HG03439 (cell line): Measurements from ENCODE around the gene PIGZ.

Source experiments
- ATAC-seq: cut with Tn5 transposase; IDR thresholded peaks from one replicate; pipeline ENCODE4 v1.9.1; 2021; ENCODE audit warnings: mild to moderate bottlenecking, moderate library complexity; ENCODE audit not compliant: unreplicated experiment

The PIGZ gene

DNA sequence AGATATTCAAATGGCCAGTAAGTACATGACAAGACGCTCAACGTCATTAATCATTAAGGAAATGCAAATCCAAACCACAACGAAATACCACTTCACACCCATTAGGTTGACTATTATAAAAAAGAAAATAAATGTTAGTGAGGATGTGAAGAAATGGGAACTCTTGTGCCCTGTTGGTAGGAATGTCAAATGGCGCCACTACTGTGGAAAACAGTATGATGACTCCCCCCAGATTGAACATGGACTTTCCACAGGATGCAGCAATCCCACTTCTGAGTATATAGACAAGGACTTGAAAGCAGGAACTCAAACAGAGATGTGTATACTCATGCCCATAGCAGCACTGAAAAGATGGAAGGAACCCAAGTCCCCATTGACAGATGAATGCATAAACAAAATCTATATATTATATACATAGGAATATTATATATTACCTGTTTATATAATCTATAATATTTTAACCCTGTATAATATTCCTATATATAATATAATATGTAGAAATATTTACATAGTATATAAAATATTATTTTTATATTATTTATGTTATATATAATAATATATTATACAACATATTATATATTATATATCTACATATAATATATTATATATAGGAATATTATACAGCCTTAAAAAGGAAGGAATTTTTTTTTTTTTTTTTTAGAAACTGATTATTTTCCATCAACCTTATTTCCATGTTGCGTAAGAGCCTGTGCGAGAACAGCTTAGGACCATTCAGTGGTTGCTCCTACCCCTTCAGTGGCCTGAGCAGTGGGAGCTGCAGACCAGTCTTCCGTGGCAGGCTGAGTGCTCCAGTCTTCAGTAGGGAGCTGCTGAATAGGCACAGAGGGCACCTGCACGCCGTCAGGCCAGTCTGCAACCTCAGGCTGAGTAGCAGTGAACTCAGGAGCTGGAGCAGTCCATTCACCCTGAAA is 17.6 kb upstream of the PIGZ start:
- no peak for ATAC-seq

DNA sequence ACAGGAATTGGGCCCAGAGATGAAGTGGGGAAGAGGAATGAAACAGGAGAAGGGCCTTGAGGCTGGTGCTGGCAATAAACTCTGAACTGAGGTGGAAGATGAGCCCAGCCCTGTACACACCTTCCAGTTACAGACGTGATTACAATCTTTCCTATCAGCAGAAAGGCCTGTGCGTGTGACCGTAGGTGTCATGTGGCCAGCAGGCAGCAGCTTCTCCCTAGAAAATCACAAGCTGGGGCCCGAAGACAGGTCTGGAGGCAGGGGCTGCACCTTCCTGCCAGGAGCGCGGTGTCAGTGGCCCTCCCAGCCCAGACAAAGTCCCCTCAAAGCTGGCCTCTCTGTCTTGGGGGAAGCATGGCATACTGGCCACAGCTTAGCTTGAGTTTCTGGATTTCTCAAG is 16.7 kb upstream of the PIGZ start:
- ATAC-seq: no peak

DNA sequence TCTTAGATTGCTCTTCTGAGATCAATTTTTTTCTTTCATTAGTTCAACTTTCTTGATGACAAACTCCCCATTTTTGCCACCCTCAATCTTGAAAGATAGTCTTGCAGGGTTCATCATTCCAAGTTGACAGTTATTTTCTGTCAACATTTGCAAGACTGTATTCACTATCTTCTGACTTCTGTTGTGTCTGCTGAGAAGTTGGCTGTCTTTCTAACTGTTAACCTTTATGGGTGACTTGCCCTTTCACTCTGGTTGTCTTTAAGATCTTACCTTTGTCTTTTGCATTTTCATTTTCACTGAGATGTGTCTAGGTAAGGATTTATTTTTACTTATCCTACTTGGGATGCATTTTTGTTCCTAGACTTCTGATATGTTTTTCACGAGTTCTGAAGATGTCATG is 14.6 kb upstream of the PIGZ start:
- ATAC-seq: no peak

DNA sequence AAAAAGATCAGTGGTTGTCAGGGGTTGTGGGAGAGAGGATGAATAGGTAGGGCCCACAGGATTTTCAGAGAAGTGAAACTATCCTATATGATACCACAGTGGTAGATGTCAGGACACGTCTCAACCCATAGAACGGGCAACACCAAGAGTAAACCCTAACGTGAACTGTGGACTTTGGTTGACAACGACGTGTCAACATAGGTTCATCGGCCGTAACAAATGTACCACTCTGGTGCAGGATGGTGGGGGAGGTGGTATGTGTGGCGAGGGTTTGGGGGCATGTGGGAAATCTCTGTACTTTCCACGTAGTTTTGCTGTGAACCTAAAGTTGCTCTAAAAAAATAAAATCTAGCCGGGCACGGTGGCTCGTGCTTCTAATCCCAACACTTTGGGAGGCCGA is 13.0 kb upstream of the PIGZ start:
- ATAC-seq: no peak

DNA sequence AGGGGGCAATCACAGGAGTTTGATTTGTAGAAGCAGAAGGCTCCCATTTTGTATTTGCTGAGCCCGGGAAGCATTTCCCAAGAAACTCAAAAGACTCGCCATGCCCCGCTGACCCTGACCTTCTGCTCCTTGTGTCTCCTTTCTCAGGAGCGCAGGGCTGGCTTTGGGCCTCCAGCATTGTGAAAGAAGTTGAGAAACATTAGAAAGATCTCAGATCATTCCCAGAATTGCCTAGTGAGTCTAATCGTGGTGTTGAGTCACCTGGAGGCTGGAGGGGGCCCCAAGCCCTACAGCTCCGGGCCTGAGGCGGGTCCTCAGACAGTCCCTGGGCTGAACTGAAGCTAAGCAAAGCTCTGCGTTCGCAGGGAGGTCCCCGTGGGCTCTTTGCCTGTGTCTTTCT is 10.9 kb upstream of the PIGZ start:
- ATAC-seq: no peak

DNA sequence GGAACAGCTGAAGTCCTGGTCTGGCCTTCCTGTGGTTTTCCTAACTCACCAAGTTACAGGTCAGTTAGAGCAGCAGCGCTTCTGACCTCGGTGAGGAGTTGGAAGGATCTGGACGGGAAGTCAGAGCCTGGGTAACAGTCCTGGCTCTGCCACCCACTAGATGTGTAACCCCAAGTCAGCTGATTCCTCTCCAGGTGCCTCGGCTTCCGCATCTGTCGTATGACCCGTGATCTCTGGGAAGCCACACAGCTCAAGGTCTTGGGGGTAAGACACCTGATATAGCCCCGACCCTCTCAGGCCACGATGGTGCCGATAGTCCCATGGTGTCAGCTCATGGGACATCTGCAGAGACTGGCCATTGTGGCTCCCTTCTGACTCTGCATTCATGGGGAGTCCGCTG is 8.3 kb upstream of the PIGZ start:
- no peak for ATAC-seq

DNA sequence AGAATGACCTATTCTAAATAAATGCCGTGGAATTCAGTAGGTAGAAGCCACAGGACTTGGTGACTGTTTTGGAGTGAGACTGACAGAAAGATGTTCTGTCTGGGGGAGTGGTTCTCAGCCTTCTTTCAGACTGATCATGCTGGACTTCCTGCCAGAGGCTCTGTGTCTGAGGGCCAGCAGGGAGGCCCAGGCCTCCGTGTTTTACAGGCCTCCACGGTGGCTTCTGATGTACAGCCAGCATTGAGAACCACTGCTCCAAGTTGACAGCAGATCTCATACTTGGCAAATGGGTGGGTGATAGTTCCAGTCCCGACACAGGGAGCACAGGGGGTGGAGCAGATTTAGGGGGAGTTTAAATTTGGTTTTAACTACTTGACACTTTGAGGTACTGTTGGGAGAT is 6.7 kb upstream of the PIGZ start:
- no peak for ATAC-seq

DNA sequence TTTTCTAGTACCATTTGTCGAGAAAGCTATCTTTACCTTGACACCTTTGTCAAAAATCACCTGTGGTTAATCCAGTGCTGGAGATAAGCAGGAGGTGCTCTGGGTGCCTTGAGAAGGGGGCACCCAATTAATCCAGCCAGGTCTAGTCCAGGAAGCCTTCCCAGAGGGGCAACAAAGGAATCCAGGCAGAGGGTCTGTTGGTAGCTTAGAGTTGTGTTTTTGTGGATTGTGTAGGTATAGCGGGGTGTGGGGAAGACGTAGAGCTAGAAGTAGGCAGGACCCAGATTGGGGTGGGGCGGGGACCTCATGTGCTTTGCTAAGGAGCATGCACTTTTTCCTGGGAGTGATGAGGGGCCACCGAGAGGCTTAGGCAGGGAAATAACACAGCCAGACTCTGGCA is 6.0 kb upstream of the PIGZ start:
- ATAC-seq: no peak

DNA sequence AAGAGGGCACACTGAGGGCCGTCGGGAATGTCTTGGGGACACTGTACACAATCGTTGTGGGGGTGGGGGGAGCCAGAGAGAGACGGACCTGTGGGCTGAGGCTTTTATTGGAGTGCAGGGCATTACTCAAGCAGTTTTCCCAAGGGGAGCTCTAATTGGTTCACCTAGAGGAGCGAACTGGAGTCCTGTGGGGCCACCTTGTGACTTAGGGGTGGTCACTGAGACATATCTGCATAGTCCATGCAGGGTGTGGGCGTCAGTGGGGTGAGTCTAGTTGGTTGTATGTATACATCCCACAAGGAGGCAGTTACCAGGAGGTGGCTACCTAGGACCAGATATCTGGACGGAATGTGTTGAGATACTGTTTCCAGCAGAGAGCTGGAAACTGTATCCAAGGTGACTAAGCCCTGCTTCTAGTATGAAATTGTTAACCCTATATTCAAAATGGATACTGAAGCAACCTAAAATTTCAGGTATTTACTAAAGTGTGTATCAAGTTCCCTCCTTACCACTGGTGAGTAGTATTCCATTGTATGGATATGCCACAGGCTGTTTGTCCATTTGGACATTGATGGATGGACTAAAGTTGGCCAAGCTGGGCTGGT is 2.6 kb upstream of the PIGZ start:
- no peak for ATAC-seq

DNA sequence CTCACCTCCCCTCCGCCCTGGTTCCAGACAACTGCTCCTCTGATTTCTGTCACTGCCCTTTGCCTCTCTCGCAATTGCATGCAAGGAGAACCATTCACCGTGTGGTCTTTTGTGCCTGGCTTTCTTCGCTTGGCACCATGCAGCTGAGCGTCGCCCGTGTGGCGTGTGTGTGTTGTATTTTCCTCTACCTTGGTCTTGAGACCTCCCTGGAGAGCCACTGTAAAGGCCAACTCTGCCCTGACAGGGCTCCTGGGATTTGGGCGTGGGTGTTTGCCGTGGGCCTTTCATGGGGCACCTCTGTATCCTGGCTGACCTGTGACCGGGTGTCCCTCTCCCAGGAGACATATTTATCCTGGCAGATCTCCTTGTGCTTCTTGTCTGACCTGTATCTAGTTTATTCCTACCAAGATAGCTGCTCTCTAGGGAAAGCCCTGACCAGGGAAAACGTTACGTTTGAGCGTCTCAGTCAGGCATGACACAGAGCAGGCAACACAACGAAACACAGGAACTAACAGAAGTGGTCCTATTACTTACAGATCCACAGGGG is 2.0 kb upstream of the PIGZ start:
- ATAC-seq: no peak

DNA sequence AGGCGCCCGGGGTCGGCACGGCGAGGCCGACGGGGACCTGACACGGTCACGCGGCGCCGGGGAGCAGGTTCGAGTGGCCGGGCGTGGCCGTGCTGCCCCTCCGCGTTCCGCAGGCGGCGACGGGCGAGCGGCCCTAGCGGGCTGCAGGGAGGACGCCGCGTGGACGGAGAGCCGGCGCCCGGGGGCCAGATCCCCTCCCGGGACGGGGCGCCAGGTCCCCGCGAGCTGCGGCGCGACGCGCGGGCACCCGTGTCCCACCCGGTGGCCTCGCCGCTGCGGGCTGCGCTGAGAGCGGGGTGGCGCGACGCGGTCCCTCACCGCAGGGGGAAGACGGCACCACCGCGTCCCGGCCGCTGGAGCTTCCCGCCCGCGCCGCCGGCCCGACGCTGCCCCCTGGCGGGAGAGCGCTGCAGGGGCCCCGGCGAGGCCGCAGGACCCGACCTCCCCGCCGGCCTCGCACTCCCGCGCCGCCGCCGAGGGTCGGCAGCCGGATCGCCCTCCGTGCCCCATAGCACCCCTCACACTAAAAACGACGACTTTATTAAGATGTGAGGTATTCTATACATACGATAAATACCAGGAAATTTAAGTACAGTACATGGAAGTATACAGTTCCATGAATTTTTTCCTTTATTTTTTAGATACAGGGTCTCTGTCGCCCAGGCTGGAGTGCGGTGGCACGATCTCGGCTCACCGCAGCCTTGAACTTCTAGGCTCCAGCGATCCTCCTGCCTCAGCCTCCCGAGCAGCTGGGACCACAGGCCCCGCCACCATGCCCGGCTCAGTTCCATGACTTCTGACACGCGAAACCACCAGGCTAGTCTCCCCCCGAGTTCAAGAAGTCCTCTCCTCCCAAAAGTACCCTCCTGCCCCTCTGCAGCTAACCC is 1.3 kb upstream of the PIGZ start:
- peak; percentile 59 for ATAC-seq

DNA sequence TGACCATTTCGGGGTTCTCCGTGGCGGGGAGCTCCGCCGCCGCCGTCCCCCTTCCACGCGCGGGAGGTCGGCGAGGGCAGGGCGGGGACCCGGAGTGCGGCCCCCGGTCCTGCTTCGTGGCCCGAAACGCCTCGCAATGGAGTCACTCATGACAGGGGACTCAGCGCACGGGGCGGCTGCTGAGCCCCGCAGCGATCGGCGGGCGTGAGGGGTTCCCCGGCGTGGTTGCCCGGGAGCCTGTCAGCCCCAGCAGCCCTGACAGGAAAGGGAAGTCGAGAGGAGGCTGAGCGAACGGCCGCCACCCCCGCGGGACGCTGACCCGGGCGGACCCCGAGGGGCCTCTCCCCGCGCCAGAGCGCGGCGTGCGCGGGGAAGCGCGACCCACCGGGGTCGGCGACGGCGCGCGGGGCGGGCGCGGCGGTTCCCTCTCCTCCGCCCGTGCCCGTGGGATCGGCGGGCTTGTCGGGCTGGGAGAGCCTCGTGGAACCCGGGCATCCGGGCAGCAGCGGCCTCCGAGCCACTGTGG is 564 bp upstream of the PIGZ start:
- peak; percentile 52 for ATAC-seq

DNA sequence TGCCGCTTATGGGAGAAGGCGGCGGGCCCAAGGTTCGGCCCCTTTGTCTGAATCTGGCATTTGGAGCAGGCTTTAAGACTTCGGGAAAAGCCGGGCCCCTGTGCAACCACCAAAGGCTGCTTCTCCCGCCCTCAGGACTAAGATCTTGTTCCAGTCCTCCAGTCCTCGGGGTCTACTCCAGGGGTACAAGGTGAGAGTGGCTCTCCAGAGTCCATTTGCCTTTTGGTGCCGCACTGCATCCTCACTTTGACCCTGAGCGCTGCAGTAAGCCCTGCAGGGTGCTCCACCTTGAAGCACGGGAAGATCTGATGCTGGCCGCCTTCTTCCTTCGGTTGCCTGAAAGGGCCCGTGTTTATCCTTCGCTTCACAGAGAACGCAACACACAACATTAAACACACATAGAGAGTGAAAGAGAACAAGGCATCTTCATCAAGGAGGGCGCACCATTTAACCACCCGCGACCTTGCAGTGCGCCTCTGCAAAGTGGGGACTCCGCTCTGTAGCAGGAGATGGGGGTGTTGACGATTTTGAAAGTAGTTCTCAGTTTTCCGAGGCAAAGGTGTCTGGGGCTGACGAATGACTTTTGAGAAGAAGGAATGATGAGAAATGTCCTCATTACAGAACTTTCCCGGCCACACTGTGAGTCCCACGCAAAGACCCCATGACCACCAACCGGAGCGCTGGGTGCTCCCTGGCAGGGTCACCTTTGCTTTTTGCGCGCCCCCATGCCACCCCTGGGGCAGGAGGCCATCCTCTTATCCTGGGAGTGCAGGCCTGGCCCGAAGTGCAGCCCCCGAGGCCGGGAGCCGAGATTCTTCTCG is 1.0 kb downstream of the PIGZ start:
- no peak for ATAC-seq

DNA sequence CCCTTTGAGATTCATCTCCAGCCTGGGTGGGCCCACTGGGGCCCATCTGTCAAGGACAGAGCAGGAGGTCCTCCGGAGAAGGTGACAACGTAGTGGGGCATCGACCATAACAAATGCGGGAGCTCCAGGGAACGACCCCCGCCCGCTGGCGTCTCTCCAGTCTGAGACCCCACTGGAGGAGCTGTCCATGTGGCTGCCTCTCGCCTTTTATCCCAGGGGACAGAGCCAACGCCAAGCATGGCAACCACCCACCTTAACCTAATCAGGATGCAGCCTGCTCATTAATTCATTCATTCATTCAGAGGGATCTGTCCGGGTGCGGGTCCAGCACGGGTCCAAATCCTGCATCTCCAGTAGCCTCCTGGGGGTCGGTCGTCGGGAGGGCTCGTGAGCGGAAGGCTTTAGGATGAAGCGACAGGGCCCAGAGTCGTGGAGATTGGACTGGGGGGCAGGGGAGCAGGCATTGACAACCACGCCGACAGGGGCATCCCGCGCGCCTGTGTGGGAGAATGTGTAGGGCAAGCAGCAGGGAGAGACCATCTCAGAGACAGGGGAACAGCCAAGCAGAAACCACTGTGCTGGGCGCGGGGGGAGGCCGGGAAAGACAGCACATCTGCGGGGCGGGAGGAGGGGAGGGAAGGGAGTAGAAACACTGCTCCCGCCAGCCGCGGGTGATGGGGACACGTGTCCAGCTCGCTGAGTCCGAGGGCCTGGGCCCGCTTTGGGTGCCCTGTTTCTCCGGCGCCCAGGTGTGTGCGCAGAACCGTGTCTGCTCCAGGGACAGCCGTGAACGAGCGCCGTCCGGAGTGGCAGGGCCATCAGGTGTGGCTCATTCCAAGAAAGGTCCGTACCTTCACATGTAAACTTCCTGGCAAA is 1.9 kb downstream of the PIGZ start:
- ATAC-seq: no peak

DNA sequence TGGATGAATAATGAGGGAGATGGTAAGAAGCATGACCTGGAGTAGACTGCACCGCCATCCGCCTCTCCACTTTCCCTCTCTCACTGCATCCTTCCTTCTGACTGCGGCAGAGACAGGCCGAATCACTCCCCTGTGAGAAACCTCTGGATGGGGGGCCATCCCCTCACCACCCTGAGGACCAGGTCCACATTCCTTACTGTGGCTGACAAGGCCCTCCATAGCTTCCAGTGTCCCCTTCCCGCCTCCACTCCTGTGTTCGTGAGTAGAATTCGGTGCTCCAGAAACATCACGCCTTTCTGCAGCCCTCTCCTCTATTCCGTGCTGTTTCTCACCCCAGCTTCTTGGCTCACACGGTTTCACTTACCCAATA is 2.8 kb downstream of the PIGZ start:
- ATAC-seq: no peak

DNA sequence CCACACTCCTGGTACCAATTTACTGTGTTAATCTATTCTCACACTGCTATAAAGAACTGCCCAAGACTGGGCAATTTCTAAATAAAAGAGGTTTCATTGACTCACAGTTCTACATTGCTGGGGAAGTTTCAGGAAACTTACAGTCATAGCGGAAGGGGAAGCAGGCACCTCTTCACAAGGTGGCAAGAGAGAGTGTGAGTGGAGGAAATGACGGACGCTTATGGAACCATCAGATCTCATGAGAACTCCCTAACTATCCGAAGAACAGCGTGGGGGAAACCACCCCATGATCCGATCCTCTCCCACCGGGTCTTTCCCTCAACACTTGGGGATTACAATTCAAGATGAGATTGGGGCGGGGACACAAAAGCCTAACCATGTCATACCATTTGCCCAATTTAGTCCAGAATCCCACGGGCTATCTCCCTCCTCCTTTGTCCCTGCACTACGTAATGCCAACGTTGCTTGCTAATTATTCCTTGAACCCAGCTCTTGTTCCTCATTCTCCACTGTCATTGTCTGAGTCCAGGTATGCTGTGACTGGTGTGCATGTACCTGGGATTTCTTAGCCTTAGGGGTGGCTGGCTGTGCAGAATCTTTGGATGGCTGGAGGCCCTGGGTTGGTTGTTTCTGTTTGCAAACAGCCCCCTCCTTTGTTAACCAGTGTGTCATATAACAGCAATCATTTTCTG is 3.4 kb downstream of the PIGZ start:
- no peak for ATAC-seq

DNA sequence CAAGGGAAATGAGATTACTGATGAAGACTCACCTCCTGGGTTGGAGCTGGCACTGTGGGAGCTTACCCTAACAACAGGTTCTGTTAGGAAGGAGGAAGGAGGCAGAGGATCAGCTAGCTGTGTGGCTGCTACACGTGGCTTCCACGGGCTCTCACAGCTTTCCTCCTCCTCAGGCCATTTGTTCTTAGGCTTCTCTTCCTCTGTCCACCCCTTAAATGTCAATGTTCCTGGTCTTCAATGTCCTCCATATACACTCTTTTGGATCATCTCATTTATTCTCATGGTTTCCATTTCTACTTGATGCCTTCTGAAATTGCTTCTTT is 5.0 kb downstream of the PIGZ start:
- ATAC-seq: no peak

DNA sequence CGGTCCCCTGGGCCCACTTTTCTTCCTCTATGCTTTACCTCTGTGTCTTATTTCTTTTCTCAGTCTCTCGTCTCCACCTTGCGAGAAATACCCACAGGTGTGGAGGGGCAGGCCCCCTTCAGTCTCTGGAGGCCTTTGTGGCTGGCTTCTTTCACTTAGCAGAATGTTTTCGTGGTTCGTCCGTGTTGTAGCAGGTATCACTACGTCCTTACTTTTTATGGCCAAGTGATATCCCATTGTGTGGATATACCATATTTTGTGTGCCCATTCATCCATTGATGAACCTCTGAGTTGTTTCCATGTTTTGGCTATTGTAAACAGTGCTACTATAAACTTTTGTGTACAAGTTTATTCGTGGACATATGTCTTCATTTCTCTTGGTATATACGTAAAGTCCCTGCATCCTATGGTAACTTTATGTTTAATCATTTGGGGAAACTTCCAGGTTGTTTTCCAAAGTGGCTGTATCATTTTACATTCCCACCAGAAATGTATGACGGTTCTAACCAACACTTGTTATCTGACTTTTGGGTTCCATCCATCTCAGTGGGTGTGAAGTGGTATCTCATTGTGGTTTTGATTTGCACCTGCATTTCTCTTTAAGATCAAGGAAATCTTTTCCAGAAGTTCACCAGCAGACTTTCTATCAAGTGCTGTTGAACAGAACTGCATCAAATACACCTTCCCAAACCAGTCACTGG is 5.6 kb downstream of the PIGZ start:
- no peak for ATAC-seq
